Vagina (tissue), 2 donors: ENCODE measurements around the gene LYPD8. TPM values are rescaled to one million over a fixed set of nuclear protein-coding genes. Genes with fewer than 3 reads are reported as not detected.

Experiments
- DNase-seq, 2 donors: peaks; one replicate each; pipeline ENCODE4 v3.0.0-alpha.2; 2017; ENCODE audit errors: extremely low spot score in 2 of 2
- H3K27ac ChIP-seq: fragments of 200-600 bp; sonication (generic); one replicate; pipeline ENCODE4 v1.5.1; 2019
- H3K27me3 ChIP-seq: fragments of 200-600 bp; sonication (generic); one replicate; pipeline ENCODE4 v1.5.1; 2019
- H3K36me3 ChIP-seq, 2 donors: fragments of 200-600 bp; sonication (generic); one replicate each; pipeline ENCODE4 v1.5.1; 2017 to 2019
- H3K4me1 ChIP-seq: fragments of 200-600 bp; sonication (generic); one replicate; pipeline ENCODE4 v1.5.1; 2019
- H3K4me3 ChIP-seq, 2 donors: fragments of 200-600 bp; sonication (generic); 1 replicate in 1 of 2; 2 replicates in 1 of 2; pipeline ENCODE4 v1.5.1; 2016 to 2019
- H3K9me3 ChIP-seq: fragments of 200-600 bp; sonication (generic); one replicate; pipeline ENCODE4 v1.5.1; 2019
- POLR2A ChIP-seq, 2 donors: fragments of 450-650 bp; IDR thresholded peaks; one replicate each; pipeline ENCODE4 v1.6.1; 2017; ENCODE audit warnings: antibody characterized with exemption in 2 of 2, mild to moderate bottlenecking in 2 of 2, moderate library complexity in 2 of 2
- POLR2AphosphoS5 ChIP-seq, 2 donors: sonication (generic); formaldehyde crosslinking; IDR thresholded peaks; one replicate each; pipeline ENCODE4 v1.9.0; 2017; ENCODE audit warnings: antibody characterized with exemption in 2 of 2, mild to moderate bottlenecking in 2 of 2, low read depth in 1 of 2; ENCODE audit not compliant: insufficient read depth in 1 of 2
- intact Hi-C: fragments of 100-400 bp; cut with DNase I; formaldehyde crosslinking; loops from one replicate; pipeline ENCODE4 v1.15.1; 2023
- total RNA-seq: library from RNA; depleted of rRNA; stranded (reverse); fragments of >200 nt; gene quantifications from one replicate; pipeline ENCODE4 v1.2.3, GENCODE V29; 2016
- TF ChIP-seq, protein P1 (sequence below), 3 experiments: fragments of 450-650 bp in 2 of 3; fragments of 200-600 bp in 1 of 3; sonication (generic) in 1 of 3; IDR thresholded peaks; one replicate each; pipeline ENCODE4 v1.5.1; 2017 to 2019; ENCODE audit warnings: antibody characterized with exemption in 3 of 3, mild to moderate bottlenecking in 2 of 3, moderate library complexity in 2 of 3

The LYPD8 gene
- total RNA-seq, 1 donor from 2014 or later = not detected

DNA sequence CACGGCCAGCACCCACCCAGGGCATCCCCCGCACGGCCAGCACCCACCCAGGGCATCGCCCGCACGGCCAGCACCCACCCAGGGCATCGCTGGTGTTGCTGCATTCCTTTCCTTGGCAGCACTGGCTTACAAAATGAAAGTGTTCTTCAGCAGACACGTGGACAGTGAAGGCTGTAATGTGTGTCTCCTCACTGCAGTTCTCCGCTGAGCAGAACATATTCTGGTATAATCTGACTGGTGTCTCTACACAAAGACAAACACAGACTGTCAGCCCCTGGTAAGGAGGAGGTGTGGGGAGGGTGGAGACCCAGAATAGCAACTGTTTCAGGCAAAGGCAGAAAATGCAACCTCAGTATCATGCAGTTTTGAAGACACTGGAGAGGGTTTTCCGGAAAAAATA, 7.3 kb downstream of the LYPD8 start:
- Histone ChIP-seq H3K27me3 (no peaks in the 10 kb centered on the region), H3K9me3 (no peaks in the 10 kb centered on the region), H3K4me3 (no peak overlapping the region), H3K36me3 (no peaks in the 10 kb centered on the region), H3K27ac (no peak overlapping the region), H3K4me1 (no peaks in the 10 kb centered on the region)
- TF ChIP-seq POLR2A (IDR thresholded peaks at IDR 0.05) = no peak
- intact Hi-C loops = no loop called here
- no peak for DNase-seq

DNA sequence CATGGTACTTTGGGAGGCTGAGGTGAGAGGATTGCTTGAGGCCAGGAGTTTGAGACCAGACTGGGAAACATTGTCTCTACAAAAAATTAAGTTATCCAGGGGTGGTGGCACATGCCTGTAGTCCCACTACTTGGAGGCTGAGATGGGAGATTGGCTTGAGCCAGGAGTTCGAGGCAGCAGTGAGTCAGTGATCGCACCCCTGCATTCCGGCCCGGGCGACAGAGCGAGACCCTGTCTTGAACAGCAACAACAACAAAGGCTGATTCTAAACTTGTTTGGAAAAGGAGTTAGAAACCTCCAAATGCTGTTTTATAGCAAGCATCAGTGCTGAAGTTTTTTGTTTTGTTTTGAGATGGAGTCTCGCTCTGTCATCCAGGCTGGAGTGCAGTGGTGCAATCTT, 14.7 kb downstream of the LYPD8 start:
- Histone ChIP-seq H3K27me3 (no peaks in the 10 kb centered on the region), H3K9me3 (no peaks in the 10 kb centered on the region), H3K27ac (no peak overlapping the region), H3K36me3 (no peaks in the 10 kb centered on the region), H3K4me3 (no peak overlapping the region), H3K4me1 (no peaks in the 10 kb centered on the region)
- intact Hi-C loops = no loop called here
- TF ChIP-seq, protein P1, sequence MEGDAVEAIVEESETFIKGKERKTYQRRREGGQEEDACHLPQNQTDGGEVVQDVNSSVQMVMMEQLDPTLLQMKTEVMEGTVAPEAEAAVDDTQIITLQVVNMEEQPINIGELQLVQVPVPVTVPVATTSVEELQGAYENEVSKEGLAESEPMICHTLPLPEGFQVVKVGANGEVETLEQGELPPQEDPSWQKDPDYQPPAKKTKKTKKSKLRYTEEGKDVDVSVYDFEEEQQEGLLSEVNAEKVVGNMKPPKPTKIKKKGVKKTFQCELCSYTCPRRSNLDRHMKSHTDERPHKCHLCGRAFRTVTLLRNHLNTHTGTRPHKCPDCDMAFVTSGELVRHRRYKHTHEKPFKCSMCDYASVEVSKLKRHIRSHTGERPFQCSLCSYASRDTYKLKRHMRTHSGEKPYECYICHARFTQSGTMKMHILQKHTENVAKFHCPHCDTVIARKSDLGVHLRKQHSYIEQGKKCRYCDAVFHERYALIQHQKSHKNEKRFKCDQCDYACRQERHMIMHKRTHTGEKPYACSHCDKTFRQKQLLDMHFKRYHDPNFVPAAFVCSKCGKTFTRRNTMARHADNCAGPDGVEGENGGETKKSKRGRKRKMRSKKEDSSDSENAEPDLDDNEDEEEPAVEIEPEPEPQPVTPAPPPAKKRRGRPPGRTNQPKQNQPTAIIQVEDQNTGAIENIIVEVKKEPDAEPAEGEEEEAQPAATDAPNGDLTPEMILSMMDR (IDR thresholded peaks at IDR 0.05) = no peak
- no peak for TF ChIP-seq POLR2A (IDR thresholded peaks at IDR 0.05)
- TF ChIP-seq POLR2AphosphoS5 (IDR thresholded peaks at IDR 0.05; ENCODE audit: insufficient read depth in 1 of 2, low read depth in 1 of 2) = no peak
- DNase-seq = no peak

DNA sequence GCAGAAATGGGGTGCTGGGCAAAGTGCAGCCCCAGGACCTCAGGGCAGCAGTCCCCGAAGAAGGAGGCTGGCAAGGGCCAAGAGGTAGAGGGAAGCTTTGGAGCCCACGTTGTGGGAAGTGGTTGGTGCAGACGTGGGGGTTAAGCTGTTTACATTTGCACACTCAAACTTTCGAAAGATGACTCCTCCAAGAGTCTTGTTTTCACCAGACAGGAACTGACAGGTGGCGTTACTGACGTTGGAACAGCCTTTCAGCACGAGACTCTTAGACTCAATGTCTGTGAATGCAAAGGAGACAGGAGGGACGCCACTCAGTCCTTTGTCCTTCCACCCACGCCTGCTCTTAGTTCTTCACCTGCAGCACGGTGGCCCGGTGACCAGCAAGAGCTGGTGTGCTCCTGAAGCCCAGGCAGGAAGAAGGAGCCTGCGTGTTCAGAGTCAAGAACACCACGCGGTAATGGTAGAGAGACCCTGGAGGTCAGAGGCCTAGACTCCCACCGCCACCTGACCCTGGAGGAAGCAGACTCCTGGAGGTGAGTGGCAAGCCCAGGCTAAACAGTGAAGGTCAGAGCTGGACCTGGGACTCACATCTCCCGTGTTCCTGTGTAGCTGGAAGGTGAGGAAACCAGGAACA, 15.9 kb downstream of the LYPD8 start:
- H3K27ac ChIP-seq = no peak overlapping the region
- no peak for DNase-seq
- no peaks in the 10 kb centered on the region for H3K4me1 ChIP-seq
- no peaks in the 10 kb centered on the region for H3K9me3 ChIP-seq
- H3K36me3 ChIP-seq = no peaks in the 10 kb centered on the region
- H3K4me3 ChIP-seq = no peak overlapping the region
- TF ChIP-seq POLR2AphosphoS5 (IDR thresholded peaks at IDR 0.05; ENCODE audit: insufficient read depth in 1 of 2, low read depth in 1 of 2) (no peak), POLR2A (IDR thresholded peaks at IDR 0.05) (no peak)
- TF ChIP-seq, protein P1 (IDR thresholded peaks at IDR 0.05) = no peak
- H3K27me3 ChIP-seq = no peaks in the 10 kb centered on the region
- intact Hi-C loops = no loop called here

DNA sequence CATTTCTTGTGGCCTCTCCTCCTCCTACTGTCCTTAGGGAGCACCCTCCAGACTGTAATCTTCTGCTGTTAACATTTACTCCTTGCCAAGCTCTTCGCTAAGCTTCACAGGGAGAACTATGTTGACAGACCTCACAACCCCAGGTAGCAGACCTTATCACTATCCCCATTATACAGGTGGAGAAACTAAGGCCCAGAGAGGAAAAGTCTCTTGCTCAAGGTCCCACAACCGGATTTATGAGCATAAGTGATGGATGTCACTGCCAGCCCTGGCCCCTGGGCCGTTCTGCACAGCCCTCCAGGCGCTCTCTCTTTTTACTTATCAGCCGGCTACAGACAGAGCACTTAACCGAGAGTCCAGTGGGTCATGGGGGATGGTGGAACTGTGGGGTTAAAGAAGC, 18.1 kb downstream of the LYPD8 start:
- intact Hi-C loops = no loop called here
- no peak overlapping the region for H3K4me3 ChIP-seq
- DNase-seq = no peak
- TF ChIP-seq, protein P1 (IDR thresholded peaks at IDR 0.05) = no peak
- TF ChIP-seq POLR2A (IDR thresholded peaks at IDR 0.05) = no peak
- no peak for TF ChIP-seq POLR2AphosphoS5 (IDR thresholded peaks at IDR 0.05; ENCODE audit: insufficient read depth in 1 of 2, low read depth in 1 of 2)
- no peak overlapping the region for H3K27ac ChIP-seq
- H3K27me3 ChIP-seq = no peaks in the 10 kb centered on the region
- no peaks in the 10 kb centered on the region for H3K36me3 ChIP-seq
- no peaks in the 10 kb centered on the region for H3K4me1 ChIP-seq
- no peaks in the 10 kb centered on the region for H3K9me3 ChIP-seq

DNA sequence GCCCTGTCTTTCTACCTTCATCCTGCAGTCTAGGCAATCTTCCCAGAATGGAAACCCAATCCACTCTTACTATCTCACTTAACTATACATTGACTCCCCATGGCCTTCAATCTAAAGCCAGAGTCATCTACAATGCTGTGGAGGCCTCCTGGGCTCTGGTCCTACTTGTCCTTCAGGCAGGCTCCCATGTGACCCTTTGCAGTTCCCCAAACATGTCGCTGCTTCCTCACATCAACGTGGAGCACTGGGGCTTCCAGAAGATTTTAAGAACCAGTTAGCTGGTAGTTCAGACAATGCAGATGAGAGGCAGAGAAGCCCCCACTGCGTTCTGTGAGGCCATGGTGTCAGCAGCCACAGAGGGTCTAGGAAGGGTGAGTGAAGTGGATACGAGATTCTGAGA, 18.6 kb downstream of the LYPD8 start:
- no peak for TF ChIP-seq POLR2AphosphoS5 (IDR thresholded peaks at IDR 0.05; ENCODE audit: insufficient read depth in 1 of 2, low read depth in 1 of 2)
- TF ChIP-seq, protein P1 (IDR thresholded peaks at IDR 0.05) = no peak
- TF ChIP-seq POLR2A (IDR thresholded peaks at IDR 0.05) = no peak

More for the DNA sequence above, 18.6 kb downstream of the LYPD8 start:
- DNase-seq = no peak
- H3K9me3 ChIP-seq = no peaks in the 10 kb centered on the region
- H3K4me1 ChIP-seq = no peaks in the 10 kb centered on the region
- H3K27me3 ChIP-seq = no peaks in the 10 kb centered on the region
- no peaks in the 10 kb centered on the region for H3K36me3 ChIP-seq
- intact Hi-C loops = no loop called here
- no peak overlapping the region for H3K4me3 ChIP-seq
- H3K27ac ChIP-seq = no peak overlapping the region
